ENCODE results near the gene MMP23B.
"Not testable (repeated sequence)": the region's sequence is repeated elsewhere in the genome, so short reads cannot be mapped to it uniquely, and the experiment has no call there.

The MMP23B gene

GRCh38 chr1:1669468-1670440 lies 37.8 kb downstream of the MMP23B start:
- no peak for TF ChIP-seq CTCF (IDR thresholded peaks at IDR 0.05; ENCODE audit: low read length, missing control alignments)
- no peak overlapping the region for H3K4me3 ChIP-seq (replicated peaks; ENCODE audit: low read depth, low read length)
- no peak for DNase-seq (ENCODE audit: low read depth)

- TF ChIP-seq CTCF (IDR thresholded peaks at IDR 0.05; ENCODE audit: low read length, missing control alignments) = no peak
- H3K4me3 ChIP-seq (replicated peaks; ENCODE audit: low read depth, low read length) = no peak overlapping the region
- no peak for DNase-seq (ENCODE audit: low read depth)
Measured at GRCh38 chr1:1670866-1671265, 38.9 kb downstream of the MMP23B start.

GRCh38 chr1:1671365-1672119 lies 39.6 kb downstream of the MMP23B start:
- no peak overlapping the region for H3K4me3 ChIP-seq (replicated peaks; ENCODE audit: low read depth, low read length)
- TF ChIP-seq CTCF (IDR thresholded peaks at IDR 0.05; ENCODE audit: low read length, missing control alignments) = no peak
- no peak for DNase-seq (ENCODE audit: low read depth)

GRCh38 chr1:1672181-1672965 lies 40.4 kb downstream of the MMP23B start:
- H3K4me3 ChIP-seq (replicated peaks; ENCODE audit: low read depth, low read length) = no peak overlapping the region
- no peak for DNase-seq (ENCODE audit: low read depth)
- no peak for TF ChIP-seq CTCF (IDR thresholded peaks at IDR 0.05; ENCODE audit: low read length, missing control alignments)

GRCh38 chr1:1674806-1675205 lies 42.8 kb downstream of the MMP23B start:
- not testable (repeated sequence) for DNase-seq (ENCODE audit: low read depth)

GRCh38 chr1:1675218-1675617 lies 43.2 kb downstream of the MMP23B start:
- not testable (repeated sequence) for DNase-seq (ENCODE audit: low read depth); H3K4me3 ChIP-seq (replicated peaks; ENCODE audit: low read depth, low read length)

More at GRCh38 chr1:1674806-1675205, 42.8 kb downstream of the MMP23B start:
- not testable (repeated sequence) for H3K4me3 ChIP-seq (replicated peaks; ENCODE audit: low read depth, low read length)

GRCh38 chr1:1676087-1676486 lies 44.1 kb downstream of the MMP23B start:
- not testable (repeated sequence) for DNase-seq (ENCODE audit: low read depth); H3K4me3 ChIP-seq (replicated peaks; ENCODE audit: low read depth, low read length)

Data from fibroblast of pulmonary artery (primary cell).